Panc1 (cell line): ENCODE measurements around the gene OR14K1.

Experiments used
- CTCF ChIP-seq: fragments of 450-650 bp; IDR thresholded peaks from 2 replicates; pipeline ENCODE4 v1.5.1; 2017; ENCODE audit warnings: mild to moderate bottlenecking
- SIN3A ChIP-seq: IDR thresholded peaks from 2 replicates; pipeline ENCODE4 v1.6.1; 2012; ENCODE audit warnings: low read depth, mild to moderate bottlenecking, low read length, moderate library complexity, borderline replicate concordance; ENCODE audit not compliant: insufficient read depth
- TCF7L2 ChIP-seq: IDR thresholded peaks from 2 replicates; pipeline ENCODE4 v1.6.1; 2011; ENCODE audit warnings: mild to moderate bottlenecking, low read depth, low read length, inconsistent platforms

- TF ChIP-seq CTCF (no peak), TCF7L2 (no peak), SIN3A (no peak)
Measured at GRCh38 chr1:247749870-247750269, 11.5 kb downstream of the OR14K1 start.
